ENCODE results near the gene NAALADL2.
"Not testable (repeated sequence)": the region's sequence is repeated elsewhere in the genome, so short reads cannot be mapped to it uniquely, and the experiment has no call there.

NAALADL2 gene

DNA sequence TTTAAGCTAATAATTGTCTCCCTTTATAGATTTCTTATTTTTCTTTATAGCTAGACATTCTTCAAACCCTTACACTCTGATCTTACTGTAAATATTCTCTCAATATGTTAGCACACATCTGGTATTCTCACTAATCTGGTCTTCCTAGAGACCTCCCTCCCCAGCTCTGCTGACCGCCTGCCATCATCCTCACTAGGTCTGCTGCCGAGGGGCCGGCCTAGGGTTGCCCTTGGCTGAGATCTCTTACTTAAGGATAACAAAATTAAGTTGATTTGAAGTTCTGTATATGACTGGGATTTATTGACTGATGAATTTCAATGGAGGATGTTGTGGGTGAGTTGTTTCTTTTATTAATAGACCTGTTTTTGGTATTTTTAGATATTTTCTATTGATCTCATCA is 586.6 kb downstream of the NAALADL2 start:
- no peak for DNase-seq

- DNase-seq, result no peak
Measured at GRCh38 chr3:175447521-175447920, 588.4 kb downstream of the NAALADL2 start.

DNA sequence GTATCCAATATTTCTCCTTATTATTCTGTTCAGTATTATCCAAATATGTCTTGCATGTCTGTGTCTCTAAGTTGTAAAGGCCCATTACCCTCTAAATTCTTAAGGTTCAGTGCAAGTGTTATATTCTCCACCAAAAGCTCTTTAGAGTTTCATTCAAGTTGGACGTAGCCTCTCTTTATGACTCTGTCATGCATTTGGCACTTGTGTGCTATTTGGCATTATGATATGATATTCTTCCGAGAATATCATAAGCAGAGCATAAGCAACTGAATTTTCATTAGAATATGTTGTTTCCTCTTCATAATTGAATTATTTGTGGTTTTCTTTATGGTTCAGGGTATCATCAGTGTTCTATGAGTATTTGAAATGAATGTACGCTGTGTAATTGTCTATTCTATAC is 594.2 kb downstream of the NAALADL2 start:
- DNase-seq, result no peak

- DNase-seq, result no peak
Measured at GRCh38 chr3:175456466-175456865, 597.3 kb downstream of the NAALADL2 start.

- DNase-seq, result no peak
Measured at GRCh38 chr3:175457301-175457700, 598.2 kb downstream of the NAALADL2 start.

DNA sequence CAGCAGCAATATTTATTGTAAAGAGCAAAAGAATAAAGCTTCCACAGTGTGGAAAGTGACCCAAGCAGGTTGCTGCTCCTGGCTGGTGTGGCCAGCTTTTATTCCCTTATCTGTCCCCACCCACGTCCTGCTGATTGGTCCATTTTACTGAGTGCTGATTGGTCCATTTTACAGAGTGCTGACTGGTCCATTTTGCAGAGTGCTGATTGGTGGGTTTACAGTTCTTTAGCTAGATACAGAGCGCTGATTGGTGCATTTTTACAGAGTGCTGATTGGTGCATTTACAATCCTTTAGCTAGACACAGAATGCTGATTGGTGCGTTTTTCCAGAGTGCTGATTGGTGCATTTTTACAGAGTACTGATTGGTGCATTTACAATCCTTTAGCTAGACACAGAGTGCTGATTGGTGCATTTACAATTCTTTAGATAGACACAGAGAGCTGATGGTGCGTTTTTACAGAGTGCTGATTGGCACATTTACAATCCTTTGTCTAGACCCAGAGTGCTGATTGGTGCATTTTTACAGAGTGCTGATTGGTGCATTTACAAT is 601.8 kb downstream of the NAALADL2 start:
- not testable (repeated sequence) for DNase-seq

DNA sequence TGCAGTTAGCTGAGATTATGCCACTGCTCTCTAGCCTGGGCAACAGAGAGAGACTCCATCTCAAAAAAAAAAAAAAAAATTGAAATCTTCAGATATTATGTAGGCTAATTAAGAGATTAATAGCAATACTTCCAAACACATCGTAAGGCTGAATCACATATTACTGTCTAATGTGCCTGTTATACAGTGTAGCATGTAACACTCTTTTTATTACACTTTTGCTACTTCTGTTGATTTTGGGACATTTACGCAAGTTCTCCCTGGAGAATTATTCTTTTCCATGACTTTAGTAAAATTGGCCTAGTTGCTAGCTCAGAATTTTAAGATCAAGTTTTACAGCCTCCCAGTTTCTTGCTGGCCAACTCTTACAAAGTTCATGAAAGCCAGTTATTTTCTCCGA is 605.2 kb downstream of the NAALADL2 start:
- DNase-seq, result no peak

- no peak for DNase-seq
Measured at GRCh38 chr3:175469124-175469523, 610.0 kb downstream of the NAALADL2 start.

- DNase-seq, result no peak
Measured at GRCh38 chr3:175475765-175476164, 616.6 kb downstream of the NAALADL2 start.

DNA sequence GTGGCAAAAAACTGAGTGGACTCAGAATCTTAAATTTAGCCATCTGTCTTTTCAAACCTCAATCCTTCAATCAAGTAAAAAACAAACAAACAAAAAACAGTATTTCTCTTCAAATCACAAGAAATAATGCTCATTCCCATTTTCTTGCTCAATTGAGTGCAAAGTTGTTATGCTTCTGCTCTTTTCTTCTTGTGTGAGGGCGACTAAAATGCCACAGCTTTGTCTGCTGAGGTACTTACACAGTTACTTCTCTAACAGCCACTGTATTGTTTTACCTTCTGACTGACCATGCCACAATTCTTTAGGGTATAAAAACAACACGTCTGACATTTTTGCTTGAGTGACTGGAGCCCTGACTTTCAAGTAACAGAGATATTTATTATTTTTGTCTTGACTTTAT is 617.4 kb downstream of the NAALADL2 start:
- no peak for DNase-seq

- no peak for DNase-seq
Measured at GRCh38 chr3:175477651-175478224, 618.6 kb downstream of the NAALADL2 start.

GRCh38 chr3:175478301-175478700 is 619.2 kb downstream of the NAALADL2 start:
- DNase-seq, result no peak

GRCh38 chr3:175479175-175479574 is 620.0 kb downstream of the NAALADL2 start:
- DNase-seq, result no peak

DNA sequence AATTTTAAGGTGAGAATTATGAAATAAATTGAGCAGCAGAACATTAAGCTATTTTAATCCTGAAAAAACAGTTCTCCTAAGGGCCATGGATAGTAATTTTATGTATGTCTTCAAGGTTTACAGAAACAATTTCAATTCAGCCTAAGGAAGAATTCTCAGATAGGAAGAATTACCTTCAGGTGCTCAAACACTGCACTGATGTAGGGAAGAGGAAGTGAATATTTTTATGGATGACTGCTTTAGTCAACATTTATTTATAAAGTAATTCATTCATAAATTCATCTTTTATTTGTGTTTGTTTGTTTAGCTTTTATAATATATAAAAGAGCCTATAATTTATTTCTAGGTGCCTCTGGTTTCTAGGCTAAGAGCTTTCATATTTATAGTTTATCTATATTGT is 620.7 kb downstream of the NAALADL2 start:
- no peak for DNase-seq

DNA sequence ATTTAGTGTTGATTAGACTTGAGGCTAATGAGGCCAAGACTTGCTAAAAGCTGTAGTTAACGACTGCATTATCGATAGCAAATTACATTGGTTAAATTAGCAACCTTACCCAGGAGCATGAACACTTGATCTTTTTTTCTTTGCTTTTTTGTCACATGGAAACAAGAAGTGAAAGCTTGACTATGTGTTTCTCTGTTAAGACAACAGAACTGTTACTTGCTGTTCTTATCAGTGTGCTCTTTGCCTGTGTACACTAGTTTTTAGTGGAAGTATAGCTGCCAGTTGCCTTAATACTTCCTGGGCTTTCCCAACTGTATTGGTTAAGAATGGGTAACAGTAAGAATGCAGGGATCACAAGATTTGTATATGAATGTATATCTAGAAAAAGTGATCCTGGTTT is 625.5 kb downstream of the NAALADL2 start:
- no peak for DNase-seq

DNA sequence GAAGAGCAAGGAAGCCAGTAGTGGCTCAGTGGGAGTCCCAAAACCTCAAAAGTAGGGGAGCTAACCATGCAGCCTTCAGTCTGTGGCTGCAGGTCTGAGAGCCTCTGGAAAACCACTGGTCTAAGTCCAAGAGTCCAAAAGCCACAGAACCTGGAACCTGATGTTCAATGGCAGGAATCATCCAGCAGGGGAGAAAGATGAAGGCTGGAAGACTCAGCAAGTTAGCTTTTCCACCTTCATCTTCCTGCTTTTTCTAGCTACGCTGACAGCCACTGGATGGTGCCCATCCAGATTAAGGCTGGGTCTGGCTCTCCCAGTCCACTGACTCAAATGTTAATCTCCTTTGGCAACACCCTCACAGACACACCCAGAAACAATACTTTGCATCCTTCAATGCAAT is 626.3 kb downstream of the NAALADL2 start:
- DNase-seq, result no peak

GRCh38 chr3:175486255-175486654 is 627.1 kb downstream of the NAALADL2 start:
- no peak for DNase-seq

- DNase-seq, result no peak
Measured at GRCh38 chr3:175489406-175489805, 630.3 kb downstream of the NAALADL2 start.

DNA sequence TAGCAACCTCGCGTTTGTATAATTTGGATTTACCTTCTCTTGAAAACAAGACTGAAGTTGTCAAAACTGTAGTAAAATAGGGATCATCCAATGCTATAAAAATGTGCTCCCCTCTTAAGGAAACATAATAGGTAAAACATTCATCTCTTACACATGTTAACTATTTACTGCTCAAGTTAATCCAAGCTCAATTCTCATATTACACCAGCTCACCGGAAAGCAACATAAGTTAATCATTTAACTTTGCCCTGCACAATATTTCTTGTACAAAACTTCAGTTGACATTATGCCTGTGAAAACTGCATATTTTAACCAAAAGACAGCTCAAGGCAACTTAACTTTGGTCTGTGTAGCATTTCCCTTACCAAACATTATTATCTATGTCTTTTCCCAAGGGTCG is 634.2 kb downstream of the NAALADL2 start:
- DNase-seq, result no peak

- DNase-seq, result no peak
Measured at GRCh38 chr3:175495331-175495730, 636.2 kb downstream of the NAALADL2 start.

GRCh38 chr3:175502155-175502554 is 643.0 kb downstream of the NAALADL2 start:
- DNase-seq, result no peak

DNA sequence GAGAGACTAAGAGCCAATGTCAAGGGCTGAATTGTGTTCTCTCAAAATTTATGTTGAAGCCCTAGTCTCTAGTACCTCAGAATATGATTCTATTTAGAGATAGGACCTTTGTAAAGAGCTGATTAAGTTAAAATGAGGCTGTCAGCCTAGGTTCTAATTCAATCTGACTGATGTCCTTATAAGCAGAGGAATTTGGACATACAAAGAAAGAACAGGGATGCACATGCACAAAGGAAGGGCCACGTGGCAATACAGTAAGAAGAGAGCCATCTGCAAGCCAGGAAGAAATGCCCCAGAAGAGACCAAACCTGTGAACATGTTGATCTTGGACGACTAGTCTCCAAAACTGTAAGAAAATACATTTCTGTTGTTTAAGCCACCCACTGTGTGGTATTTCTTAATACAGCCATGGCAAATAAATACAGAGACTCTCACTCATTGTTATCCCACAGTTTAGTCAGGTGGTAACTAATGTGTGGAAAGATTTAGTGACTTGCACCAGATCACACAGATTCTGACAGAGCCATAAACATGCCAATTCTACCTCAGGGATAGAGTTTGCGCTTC is 652.2 kb downstream of the NAALADL2 start:
- DNase-seq, result no peak

- no peak for DNase-seq
Measured at GRCh38 chr3:175512700-175513099, 653.6 kb downstream of the NAALADL2 start.

GRCh38 chr3:175518459-175518858 is 659.3 kb downstream of the NAALADL2 start:
- no peak for DNase-seq

- no peak for DNase-seq
Measured at GRCh38 chr3:175521406-175521805, 662.3 kb downstream of the NAALADL2 start.
